Measurements from ENCODE around the gene ZSWIM4.

Gene ZSWIM4

GRCh38 chr19:13875824-13876223 lies 80.6 kb downstream of the ZSWIM4 start:
- DNase-seq (ENCODE audit: low spot score): no peak

GRCh38 chr19:13876834-13877233 lies 81.6 kb downstream of the ZSWIM4 start, which contains the start of gene NANOS3:
Gene NANOS3 (plus strand): TSS chr19:13877134. CDS start chr19:13877249, 115 bp downstream.
- no peak for DNase-seq (ENCODE audit: low spot score)

DNA sequence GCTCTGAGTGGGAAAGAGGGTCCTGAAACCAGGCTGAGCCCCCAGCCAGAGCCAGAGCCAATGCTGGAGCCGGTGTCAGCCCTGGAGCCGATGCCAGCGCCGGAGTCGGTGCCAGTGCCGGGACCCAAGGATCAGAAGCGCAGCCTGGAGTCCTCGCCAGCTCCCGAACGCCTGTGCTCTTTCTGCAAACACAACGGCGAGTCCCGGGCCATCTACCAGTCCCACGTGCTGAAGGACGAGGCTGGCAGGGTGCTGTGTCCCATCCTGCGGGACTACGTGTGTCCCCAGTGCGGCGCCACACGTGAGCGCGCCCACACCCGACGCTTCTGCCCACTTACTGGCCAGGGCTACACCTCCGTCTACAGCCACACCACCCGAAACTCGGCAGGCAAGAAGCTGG lies 82.1 kb downstream of the ZSWIM4 start:
- DNase-seq (ENCODE audit: low spot score): no peak

GRCh38 chr19:13880059-13881043 lies 85.1 kb downstream of the ZSWIM4 start:
- peak; percentile 98 for DNase-seq (ENCODE audit: low spot score)

GRCh38 chr19:13881251-13881691 lies 86.0 kb downstream of the ZSWIM4 start:
- no peak for DNase-seq (ENCODE audit: low spot score)

Measured in hepatic stellate cell (primary cell).